Left ventricle myocardium inferior (tissue), 1 donor: ENCODE measurements around the gene BMX. TPM values are rescaled to one million over a fixed set of nuclear protein-coding genes. Genes with fewer than 3 reads are reported as not detected.

Experiments
- DNase-seq: peaks from one replicate; pipeline ENCODE4 v3.0.0-alpha.2; 2020
- H3K27ac ChIP-seq: fragments of 200-600 bp; replicated peaks from 2 replicates; pipeline ENCODE4 v1.8.0; 2021
- H3K27me3 ChIP-seq: fragments of 200-600 bp; 2 replicates; pipeline ENCODE4 v1.8.0; 2021; ENCODE audit warnings: low read depth
- H3K36me3 ChIP-seq: fragments of 200-600 bp; 2 replicates; pipeline ENCODE4 v1.8.0; 2021
- H3K4me1 ChIP-seq: fragments of 200-600 bp; 2 replicates; pipeline ENCODE4 v1.8.0; 2021
- H3K4me3 ChIP-seq: fragments of 200-600 bp; 2 replicates; pipeline ENCODE4 v1.8.0; 2021; ENCODE audit warnings: mild to moderate bottlenecking, moderate library complexity
- H3K9me3 ChIP-seq: fragments of 200-600 bp; replicated peaks from 2 replicates; pipeline ENCODE4 v1.8.0; 2021
- intact Hi-C: fragments of 100-400 bp; cut with micrococcal nuclease; formaldehyde crosslinking; loops from one replicate; pipeline ENCODE4 v1.11.0; 2022
- total RNA-seq: library from RNA; stranded (reverse); fragmentation: NEBNext Ultra II Directional; extraction: Animal tissue kit (Norgen Biotek cat#: 25700); gene quantifications from one replicate; pipeline ENCODE4 v1.2.1, GENCODE V29; 2021
- TF ChIP-seq, protein P1 (sequence below): fragments of 200-600 bp; IDR thresholded peaks from 2 replicates; pipeline ENCODE4 v1.8.0; 2021; ENCODE audit warnings: antibody characterized with exemption, mild to moderate bottlenecking, borderline replicate concordance
- donor health status: DM: no; HTN: yes; CAD: no; lungs with severe emphysema.

The BMX gene
- total RNA-seq, 1 donor from 2014 or later = 3.3 TPM

DNA sequence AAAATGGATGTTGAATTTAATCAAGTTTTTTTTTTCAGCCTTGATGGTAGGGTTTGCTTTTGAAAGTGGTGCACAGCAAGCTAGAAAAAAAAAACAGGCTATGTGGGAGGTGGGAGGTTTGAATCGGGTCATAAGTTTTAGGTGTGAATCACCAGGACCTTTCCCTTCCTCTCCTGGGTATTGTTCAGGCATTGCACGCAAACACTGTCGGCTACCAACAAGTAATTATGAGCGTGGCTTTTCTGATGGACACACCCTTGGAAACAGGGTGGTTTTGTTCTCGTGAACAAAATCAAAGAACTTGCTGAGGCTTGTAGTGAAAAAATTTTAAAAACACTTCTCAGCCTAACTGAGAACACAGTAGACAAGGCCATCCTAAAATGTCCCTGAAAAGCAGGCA is 25.6 kb upstream of the BMX start:
- TF ChIP-seq, protein P1, sequence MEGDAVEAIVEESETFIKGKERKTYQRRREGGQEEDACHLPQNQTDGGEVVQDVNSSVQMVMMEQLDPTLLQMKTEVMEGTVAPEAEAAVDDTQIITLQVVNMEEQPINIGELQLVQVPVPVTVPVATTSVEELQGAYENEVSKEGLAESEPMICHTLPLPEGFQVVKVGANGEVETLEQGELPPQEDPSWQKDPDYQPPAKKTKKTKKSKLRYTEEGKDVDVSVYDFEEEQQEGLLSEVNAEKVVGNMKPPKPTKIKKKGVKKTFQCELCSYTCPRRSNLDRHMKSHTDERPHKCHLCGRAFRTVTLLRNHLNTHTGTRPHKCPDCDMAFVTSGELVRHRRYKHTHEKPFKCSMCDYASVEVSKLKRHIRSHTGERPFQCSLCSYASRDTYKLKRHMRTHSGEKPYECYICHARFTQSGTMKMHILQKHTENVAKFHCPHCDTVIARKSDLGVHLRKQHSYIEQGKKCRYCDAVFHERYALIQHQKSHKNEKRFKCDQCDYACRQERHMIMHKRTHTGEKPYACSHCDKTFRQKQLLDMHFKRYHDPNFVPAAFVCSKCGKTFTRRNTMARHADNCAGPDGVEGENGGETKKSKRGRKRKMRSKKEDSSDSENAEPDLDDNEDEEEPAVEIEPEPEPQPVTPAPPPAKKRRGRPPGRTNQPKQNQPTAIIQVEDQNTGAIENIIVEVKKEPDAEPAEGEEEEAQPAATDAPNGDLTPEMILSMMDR = no peak
- Histone ChIP-seq H3K27ac (peak overlapping the region; percentile 63), H3K36me3 (peaks cover 18% of the 10 kb centered on the region), H3K9me3 (no peaks in the 10 kb centered on the region), H3K4me1 (peaks cover 11% of the 10 kb centered on the region), H3K4me3 (no peak overlapping the region), H3K27me3 (no peaks in the 10 kb centered on the region)
- no peak for DNase-seq
- intact Hi-C loops = no loop called here

DNA sequence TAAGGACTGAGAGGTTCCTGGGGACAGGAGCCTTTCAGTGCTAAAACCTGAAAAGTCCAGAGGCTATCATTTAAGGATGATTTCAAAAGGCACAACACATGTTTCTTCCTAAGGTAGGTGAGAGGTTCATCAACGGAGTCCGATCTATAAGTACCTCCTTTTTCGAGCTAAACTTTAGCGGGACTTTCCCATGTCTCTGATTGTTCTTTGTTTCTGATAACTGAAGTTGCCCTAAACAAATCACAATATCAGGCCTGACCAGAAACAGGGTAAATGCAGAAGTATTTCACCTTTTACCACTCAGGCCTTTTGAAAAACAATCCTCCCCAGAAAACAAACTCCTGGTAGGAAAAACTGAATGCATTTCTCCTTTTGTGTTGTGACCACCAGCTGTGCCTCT is 25.1 kb upstream of the BMX start:
- no peaks in the 10 kb centered on the region for H3K9me3 ChIP-seq
- intact Hi-C loops = no loop called here
- no peak overlapping the region for H3K4me3 ChIP-seq
- peaks cover 18% of the 10 kb centered on the region for H3K36me3 ChIP-seq
- no peak for DNase-seq
- H3K4me1 ChIP-seq = peaks cover 11% of the 10 kb centered on the region
- peak overlapping the region; percentile 63 for H3K27ac ChIP-seq
- TF ChIP-seq, protein P1 = no peak
- no peaks in the 10 kb centered on the region for H3K27me3 ChIP-seq

DNA sequence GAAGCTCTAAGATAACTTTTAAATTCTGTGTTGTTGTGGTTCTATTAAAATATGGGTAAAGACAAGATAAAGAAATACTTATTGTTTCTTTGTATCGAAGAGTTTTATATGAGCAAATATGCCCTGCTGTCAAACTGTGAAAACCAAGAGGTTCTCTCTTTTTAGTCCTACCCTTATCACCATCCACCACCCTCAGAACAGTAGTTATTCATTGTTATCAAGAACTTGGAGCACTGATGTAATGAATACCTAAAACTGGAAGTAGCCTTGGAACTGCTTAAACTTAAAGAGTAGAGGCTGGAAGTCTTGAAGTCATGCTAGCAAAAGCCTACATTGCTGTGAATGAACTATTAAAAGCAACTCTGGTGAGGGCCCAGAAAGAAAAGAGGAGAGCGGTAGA is 16.7 kb upstream of the BMX start:
- DNase-seq = no peak
- peaks cover 4% of the 10 kb centered on the region for H3K4me1 ChIP-seq
- H3K9me3 ChIP-seq = no peaks in the 10 kb centered on the region
- H3K27me3 ChIP-seq = no peaks in the 10 kb centered on the region
- peaks cover 16% of the 10 kb centered on the region for H3K36me3 ChIP-seq
- no peak overlapping the region for H3K4me3 ChIP-seq
- no peak overlapping the region for H3K27ac ChIP-seq
- intact Hi-C loops = no loop called here
- TF ChIP-seq, protein P1 = no peak

DNA sequence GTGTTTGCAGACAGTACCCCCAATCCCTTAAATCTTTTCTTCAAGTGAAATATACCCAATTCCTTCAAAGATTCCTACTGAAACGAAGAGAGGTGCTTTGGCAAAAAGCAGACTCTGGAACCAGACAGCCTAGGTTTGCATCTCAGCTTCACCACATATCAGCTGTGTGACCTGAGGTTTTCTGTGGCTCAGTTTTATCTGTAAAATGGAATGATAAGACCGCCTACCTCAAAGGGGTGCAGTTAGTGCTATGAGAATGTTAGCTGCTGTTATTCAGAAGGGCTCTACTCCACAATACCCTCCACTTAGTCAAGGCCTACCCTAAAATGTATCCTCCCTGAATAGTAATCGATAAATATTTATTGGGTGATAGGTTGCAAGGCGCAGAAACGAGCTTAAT is 8.1 kb upstream of the BMX start:
- TF ChIP-seq, protein P1 = no peak
- H3K27me3 ChIP-seq = no peaks in the 10 kb centered on the region
- peak overlapping the region; percentile 84 for H3K27ac ChIP-seq
- peaks cover 11% of the 10 kb centered on the region for H3K36me3 ChIP-seq
- DNase-seq = no peak
- peaks cover 12% of the 10 kb centered on the region for H3K4me1 ChIP-seq
- intact Hi-C loops = loop anchor here (10.0 kb wide), 1 partner anchor 72 kb away; no protein-coding TSS in a partner anchor
- H3K4me3 ChIP-seq = peak overlapping the region; percentile 76
- no peaks in the 10 kb centered on the region for H3K9me3 ChIP-seq

DNA sequence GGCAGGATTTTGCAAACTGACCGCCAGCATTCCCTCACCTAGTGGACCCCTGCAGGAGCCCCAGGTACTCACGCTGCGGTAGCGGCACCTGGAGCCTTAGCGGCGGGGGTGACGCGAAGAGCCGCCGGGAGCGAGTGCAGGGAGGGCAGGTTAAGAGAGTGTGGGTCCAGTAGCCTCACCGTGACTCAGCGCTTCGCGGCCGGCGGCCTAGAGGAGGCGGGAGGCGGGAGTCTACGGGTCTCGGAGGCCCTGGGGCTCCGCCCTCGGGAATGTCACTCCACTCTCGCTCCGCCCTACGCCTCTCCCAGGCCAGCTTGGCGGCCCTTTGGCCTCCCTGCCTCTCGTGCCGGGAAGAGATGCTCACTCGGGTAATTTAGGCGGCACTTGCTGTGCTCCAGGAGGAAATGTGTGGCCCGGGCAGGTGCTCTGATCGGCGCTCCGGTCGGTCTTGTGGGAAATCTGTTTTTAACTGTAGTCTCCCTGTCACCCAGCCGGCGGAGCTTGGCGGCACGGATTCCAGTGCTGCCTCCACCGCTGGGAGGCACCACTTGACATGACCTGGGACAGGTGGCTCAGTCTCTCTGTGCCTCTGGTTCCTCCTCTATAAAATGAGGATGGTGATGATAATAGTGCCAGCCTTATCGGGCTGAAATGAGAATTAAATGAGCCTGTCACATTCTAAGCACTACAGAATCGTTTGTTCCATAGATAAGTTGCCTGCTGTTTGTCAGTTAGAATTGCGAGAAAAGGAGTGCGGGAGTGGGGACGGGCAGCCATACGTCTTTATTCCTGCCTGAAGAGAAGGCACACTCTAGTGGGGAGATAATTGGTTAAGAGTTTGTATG is 7.3 kb upstream of the BMX start, which contains the start of gene PIR:
TSS of gene PIR (minus strand) at position 216 of the 845 bp plus-strand sequence. CDS start 2,076 bp downstream, outside the sequence.
- intact Hi-C loops = loop anchor here (10.0 kb wide), 1 partner anchor 71 kb away; no protein-coding TSS in a partner anchor
- TF ChIP-seq, protein P1 = peak; percentile 47
- Histone ChIP-seq H3K27ac (peak within 1 kb of the TSS; percentile 84), H3K9me3 (no peaks in the 10 kb centered on the region), H3K27me3 (no peaks in the 10 kb centered on the region), H3K4me1 (peaks cover 12% of the 10 kb centered on the region), H3K36me3 (peaks cover 8% of the 10 kb centered on the region), H3K4me3 (peak within 1 kb of the TSS; percentile 76)
- DNase-seq = peak; percentile 86
